ENCODE measurements around the gene ZMYND8.

Gene ZMYND8

DNA sequence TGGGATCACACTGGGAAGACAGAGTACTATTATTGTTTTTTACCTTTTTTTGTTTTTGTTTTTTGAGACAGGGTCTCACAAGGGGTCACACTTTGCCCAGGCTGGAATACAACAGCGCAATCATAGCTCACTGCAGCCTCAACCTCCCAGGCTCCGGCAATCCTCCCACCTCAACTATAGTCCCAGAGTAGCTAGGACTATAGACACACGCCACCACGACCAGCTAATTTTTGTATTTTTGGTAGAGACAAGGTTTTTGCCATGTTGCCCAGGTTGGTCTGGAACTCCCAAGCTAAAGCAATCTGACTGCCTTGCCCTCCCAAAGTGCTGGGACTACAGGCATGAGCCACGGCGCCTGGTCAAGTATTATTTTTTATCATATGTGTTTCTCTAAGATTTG is 81.0 kb downstream of the ZMYND8 start:
- no peak for DNase-seq (ENCODE audit: extremely low read depth, insufficient read length)
- Histone ChIP-seq H3K27me3 (replicated peaks; ENCODE audit: control insufficient read depth, insufficient read depth, low read length) (no peaks in the 10 kb centered on the region), H3K4me3 (replicated peaks; ENCODE audit: low read depth, low read length) (no peak overlapping the region), H3K36me3 (ENCODE audit: control insufficient read depth, insufficient read depth, low read length) (peaks cover 24% of the 10 kb centered on the region)
- TF ChIP-seq, protein P1, sequence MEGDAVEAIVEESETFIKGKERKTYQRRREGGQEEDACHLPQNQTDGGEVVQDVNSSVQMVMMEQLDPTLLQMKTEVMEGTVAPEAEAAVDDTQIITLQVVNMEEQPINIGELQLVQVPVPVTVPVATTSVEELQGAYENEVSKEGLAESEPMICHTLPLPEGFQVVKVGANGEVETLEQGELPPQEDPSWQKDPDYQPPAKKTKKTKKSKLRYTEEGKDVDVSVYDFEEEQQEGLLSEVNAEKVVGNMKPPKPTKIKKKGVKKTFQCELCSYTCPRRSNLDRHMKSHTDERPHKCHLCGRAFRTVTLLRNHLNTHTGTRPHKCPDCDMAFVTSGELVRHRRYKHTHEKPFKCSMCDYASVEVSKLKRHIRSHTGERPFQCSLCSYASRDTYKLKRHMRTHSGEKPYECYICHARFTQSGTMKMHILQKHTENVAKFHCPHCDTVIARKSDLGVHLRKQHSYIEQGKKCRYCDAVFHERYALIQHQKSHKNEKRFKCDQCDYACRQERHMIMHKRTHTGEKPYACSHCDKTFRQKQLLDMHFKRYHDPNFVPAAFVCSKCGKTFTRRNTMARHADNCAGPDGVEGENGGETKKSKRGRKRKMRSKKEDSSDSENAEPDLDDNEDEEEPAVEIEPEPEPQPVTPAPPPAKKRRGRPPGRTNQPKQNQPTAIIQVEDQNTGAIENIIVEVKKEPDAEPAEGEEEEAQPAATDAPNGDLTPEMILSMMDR (IDR thresholded peaks at IDR 0.05; ENCODE audit: insufficient read depth, low read length, poor library complexity, severe bottlenecking), result no peak

DNA sequence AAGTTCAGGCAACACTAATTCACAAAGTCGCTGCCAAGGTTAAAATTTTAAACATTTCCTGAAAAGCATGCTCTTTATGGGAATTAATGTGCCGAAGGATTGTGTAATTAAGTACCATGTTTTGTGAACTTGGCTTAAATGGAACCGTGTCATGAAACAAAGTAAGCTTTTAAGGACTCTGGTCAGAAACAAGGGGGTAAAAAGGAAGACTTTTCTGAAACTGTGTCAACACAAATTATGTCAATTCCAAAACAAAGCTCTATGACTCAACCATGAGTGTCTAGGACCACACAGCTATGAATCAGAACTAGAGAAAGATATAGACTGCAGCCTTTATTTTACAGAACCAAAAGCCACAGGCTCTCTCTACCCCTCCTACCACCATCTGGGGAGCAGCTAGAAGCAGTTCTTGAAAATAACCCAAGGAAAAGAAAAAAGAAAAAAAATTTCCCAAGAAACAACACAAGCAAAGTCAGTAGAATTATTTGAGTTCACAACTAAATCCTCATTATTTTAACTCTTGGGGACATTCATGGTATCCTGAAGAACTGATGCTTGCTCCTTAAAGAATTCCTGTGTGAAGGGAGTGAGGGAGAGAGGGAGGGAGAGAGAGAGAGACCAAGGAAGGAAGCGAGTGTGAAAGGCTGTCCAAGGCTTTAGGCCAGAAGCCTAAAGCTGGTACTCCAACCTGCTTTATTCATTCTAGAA is 81.9 kb downstream of the ZMYND8 start:
- peak; percentile 58 for DNase-seq (ENCODE audit: extremely low read depth, insufficient read length)
- Histone ChIP-seq H3K4me3 (replicated peaks; ENCODE audit: low read depth, low read length) (no peak overlapping the region; the same call in none of the 2 replicates), H3K27me3 (replicated peaks; ENCODE audit: control insufficient read depth, insufficient read depth, low read length) (no peaks in the 10 kb centered on the region), H3K36me3 (ENCODE audit: control insufficient read depth, insufficient read depth, low read length) (peaks cover 25% of the 10 kb centered on the region)
- TF ChIP-seq, protein P1 (IDR thresholded peaks at IDR 0.05; ENCODE audit: insufficient read depth, low read length, poor library complexity, severe bottlenecking), result no peak

DNA sequence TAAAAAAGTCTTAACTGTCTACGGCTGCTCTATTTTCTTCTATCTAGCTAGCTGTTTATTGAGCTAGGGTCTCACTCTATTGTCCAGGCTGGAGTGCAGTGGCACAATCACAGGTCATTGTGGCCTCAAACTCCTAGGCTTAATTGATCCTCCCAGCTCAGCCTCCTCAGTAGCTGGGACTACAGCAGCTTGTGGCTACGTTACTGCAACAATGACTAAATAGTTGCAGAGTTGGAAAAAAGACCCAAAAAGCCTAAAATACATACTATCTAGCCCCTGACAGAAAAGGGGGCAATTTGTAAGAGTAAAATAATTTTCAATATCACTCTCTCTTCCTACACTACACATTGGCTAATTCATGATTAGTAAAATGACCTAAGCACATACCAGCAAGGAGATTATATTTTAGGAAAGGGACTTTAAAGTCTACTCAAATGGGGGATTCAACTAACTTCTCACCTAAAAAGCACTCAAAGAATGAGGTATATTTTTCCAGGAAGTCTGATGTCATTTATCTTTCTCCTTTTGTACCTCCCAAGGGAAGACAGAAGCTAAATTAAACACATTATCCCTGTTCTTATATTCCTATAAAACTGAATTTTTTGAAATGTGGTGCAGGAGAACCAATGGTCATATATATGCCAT is 82.8 kb downstream of the ZMYND8 start:
- DNase-seq (ENCODE audit: extremely low read depth, insufficient read length), result no peak
- no peak overlapping the region for H3K4me3 ChIP-seq (replicated peaks; ENCODE audit: low read depth, low read length)
- no peaks in the 10 kb centered on the region for H3K27me3 ChIP-seq (replicated peaks; ENCODE audit: control insufficient read depth, insufficient read depth, low read length)
- TF ChIP-seq, protein P1 (IDR thresholded peaks at IDR 0.05; ENCODE audit: insufficient read depth, low read length, poor library complexity, severe bottlenecking), result no peak
- H3K36me3 ChIP-seq (ENCODE audit: control insufficient read depth, insufficient read depth, low read length), result peaks cover 21% of the 10 kb centered on the region

DNA sequence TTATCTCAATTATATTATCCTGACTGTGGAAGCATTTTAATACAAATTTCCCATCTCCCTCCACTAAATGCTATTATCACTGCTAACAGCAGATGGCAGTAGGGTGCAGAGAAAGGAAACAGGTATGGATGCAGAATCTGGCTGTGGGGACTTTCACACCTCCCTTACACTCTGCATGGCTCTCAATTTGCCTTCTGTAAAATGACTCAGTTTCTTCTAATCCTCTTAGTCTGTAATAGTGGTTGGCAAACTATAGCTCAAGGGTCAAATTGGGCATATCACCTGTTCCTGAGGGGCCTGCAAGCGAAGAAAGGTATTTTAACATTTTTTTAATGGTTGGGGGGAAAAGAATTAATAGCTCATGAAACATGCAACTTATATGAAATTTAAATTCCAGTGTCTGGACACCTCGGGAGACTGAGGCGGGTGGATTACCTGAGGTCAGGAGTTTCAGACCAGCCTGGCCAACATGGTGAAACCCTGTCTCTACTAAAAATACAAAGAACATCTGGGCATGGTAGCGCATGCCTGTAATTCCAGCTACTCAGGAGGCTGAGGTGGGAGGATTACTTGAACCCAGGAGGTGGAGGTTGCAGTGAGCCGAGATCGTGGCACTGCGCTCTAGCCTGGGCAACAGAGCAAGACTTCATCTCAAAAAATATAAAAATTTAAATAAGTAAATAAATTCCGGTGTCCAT is 83.5 kb downstream of the ZMYND8 start:
- peaks cover 17% of the 10 kb centered on the region for H3K36me3 ChIP-seq (ENCODE audit: control insufficient read depth, insufficient read depth, low read length)
- no peaks in the 10 kb centered on the region for H3K27me3 ChIP-seq (replicated peaks; ENCODE audit: control insufficient read depth, insufficient read depth, low read length)
- TF ChIP-seq, protein P1 (IDR thresholded peaks at IDR 0.05; ENCODE audit: insufficient read depth, low read length, poor library complexity, severe bottlenecking), result peak; percentile 65
- no peak overlapping the region for H3K4me3 ChIP-seq (replicated peaks; ENCODE audit: low read depth, low read length)
- peak; percentile 35 for DNase-seq (ENCODE audit: extremely low read depth, insufficient read length)

DNA sequence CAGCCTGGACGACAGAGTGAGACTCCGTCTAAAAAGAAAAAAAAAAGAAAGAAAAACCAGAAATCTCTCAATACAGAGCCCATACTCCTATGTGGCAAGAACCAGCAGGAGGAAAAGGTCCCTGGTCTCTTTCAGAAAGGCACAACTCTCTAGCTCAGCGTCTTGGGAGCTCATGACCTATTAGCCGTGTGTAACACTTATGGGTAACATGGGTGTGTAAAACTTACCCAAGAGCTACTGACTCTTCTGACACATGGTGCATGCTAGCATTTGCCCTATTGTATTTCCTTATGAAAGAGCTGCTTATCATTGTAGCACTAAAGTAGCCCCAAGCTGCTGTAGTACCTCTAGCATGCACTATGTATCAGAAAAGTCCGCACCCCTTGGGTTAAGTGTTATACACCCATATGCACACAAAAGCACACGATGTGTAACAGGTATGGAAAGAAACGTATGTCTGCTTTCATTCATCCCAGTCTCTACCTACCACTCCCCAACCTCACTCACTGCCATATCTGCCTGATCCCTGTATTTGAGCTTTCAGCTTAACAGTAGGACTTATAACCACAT is 85.4 kb downstream of the ZMYND8 start:
- no peaks in the 10 kb centered on the region for H3K27me3 ChIP-seq (replicated peaks; ENCODE audit: control insufficient read depth, insufficient read depth, low read length)
- TF ChIP-seq, protein P1 (IDR thresholded peaks at IDR 0.05; ENCODE audit: insufficient read depth, low read length, poor library complexity, severe bottlenecking), result no peak
- no peak overlapping the region for H3K4me3 ChIP-seq (replicated peaks; ENCODE audit: low read depth, low read length)
- peaks cover 15% of the 10 kb centered on the region for H3K36me3 ChIP-seq (ENCODE audit: control insufficient read depth, insufficient read depth, low read length)
- DNase-seq (ENCODE audit: extremely low read depth, insufficient read length), result no peak
